Immature natural killer cell (primary cell): ENCODE results near the gene MAP7D2. TPM values are rescaled to one million over a fixed set of nuclear protein-coding genes. Genes with fewer than 3 reads are reported as not detected.
"Not testable (repeated sequence)": the region's sequence is repeated elsewhere in the genome, so short reads cannot be mapped to it uniquely, and the experiment has no call there.

ENCODE experiments used
- DNase-seq, 3 donors: peaks; one replicate each; pipeline ENCODE4 v3.0.0; 2022; ENCODE audit warnings: mixed read lengths in 1 of 3
- H3K27ac Mint-ChIP-seq, 6 donors: one replicate each; pipeline ENCODE4 v1.8.0; 2020; ENCODE audit warnings: mixed read lengths in 6 of 6, mild to moderate bottlenecking in 5 of 6, inconsistent platforms in 4 of 6, moderate library complexity in 3 of 6
- H3K27me3 Mint-ChIP-seq, 3 donors: one replicate each; pipeline ENCODE4 v1.8.0; 2020 to 2021; ENCODE audit warnings: low read depth in 3 of 3, mild to moderate bottlenecking in 3 of 3, mixed read lengths in 3 of 3, moderate library complexity in 3 of 3, inconsistent platforms in 1 of 3
- H3K36me3 Mint-ChIP-seq, 3 donors: one replicate each; pipeline ENCODE4 v1.8.0; 2020; ENCODE audit warnings: mixed read lengths in 3 of 3, inconsistent platforms in 2 of 3, mild to moderate bottlenecking in 2 of 3
- H3K4me1 Mint-ChIP-seq, 2 donors: one replicate each; pipeline ENCODE4 v1.8.0; 2020; ENCODE audit warnings: inconsistent platforms in 2 of 2, mild to moderate bottlenecking in 2 of 2, mixed read lengths in 2 of 2, moderate library complexity in 1 of 2
- H3K4me3 Mint-ChIP-seq, 5 donors: one replicate each; pipeline ENCODE4 v1.8.0; 2020; ENCODE audit warnings: mild to moderate bottlenecking in 5 of 5, mixed read lengths in 5 of 5, inconsistent platforms in 3 of 5, moderate library complexity in 3 of 5
- H3K9me3 Mint-ChIP-seq, 6 donors: one replicate each; pipeline ENCODE4 v1.8.0; 2020; ENCODE audit warnings: mild to moderate bottlenecking in 6 of 6, mixed read lengths in 6 of 6, inconsistent platforms in 4 of 6, moderate library complexity in 3 of 6
- polyA plus RNA-seq, 3 donors: library from polyadenylated mRNA; unstranded; fragments of 300-500 nt; fragmentation: Illumina TruSeq; gene quantifications; one replicate each; pipeline ENCODE4 v1.2.3, GENCODE V29; 2021

The MAP7D2 gene
- not detected for polyA plus RNA-seq

- H3K9me3 Mint-ChIP-seq = no peaks in the 10 kb centered on the region
- DNase-seq = no peak
- peaks cover 0 to 2% of the 10 kb centered on the region in 2 donors for H3K4me1 Mint-ChIP-seq
- H3K36me3 Mint-ChIP-seq = peaks cover 0 to 4% (median 0%) of the 10 kb centered on the region in 3 donors
- H3K27me3 Mint-ChIP-seq = peaks cover 2 to 13% (median 4%) of the 10 kb centered on the region in 3 donors
- peak within 1 kb of the TSS in 1 of 5 donors; percentile 12 for H3K4me3 Mint-ChIP-seq
- H3K27ac Mint-ChIP-seq = no peak within 1 kb of the TSS
Measured at GRCh38 chrX:20116577-20117240, at the start of gene MAP7D2. Gene MAP7D2 (minus strand): TSS chrX:20116907. CDS start chrX:20116879, 28 bp downstream.

GRCh38 chrX:20162516-20162915 lies 45.8 kb upstream of the MAP7D2 start:
- not testable (repeated sequence) for H3K27ac Mint-ChIP-seq, H3K4me1 Mint-ChIP-seq, H3K27me3 Mint-ChIP-seq, DNase-seq, H3K4me3 Mint-ChIP-seq, H3K9me3 Mint-ChIP-seq
- peaks cover 4 to 13% (median 10%) of the 10 kb centered on the region in 3 donors for H3K36me3 Mint-ChIP-seq

- peaks cover 4 to 17% (median 15%) of the 10 kb centered on the region in 3 donors for H3K36me3 Mint-ChIP-seq
- H3K27ac Mint-ChIP-seq = peak overlapping the region in 3 of 6 donors; percentile 17 to 52 (median 28)
- no peaks in the 10 kb centered on the region for H3K4me1 Mint-ChIP-seq
- peaks cover 1 to 5% (median 2%) of the 10 kb centered on the region in 3 donors for H3K27me3 Mint-ChIP-seq
- no peaks in the 10 kb centered on the region for H3K9me3 Mint-ChIP-seq
- DNase-seq = no peak
- no peak overlapping the region for H3K4me3 Mint-ChIP-seq
Measured at GRCh38 chrX:20159797-20160385, 43.2 kb upstream of the MAP7D2 start.

DNA sequence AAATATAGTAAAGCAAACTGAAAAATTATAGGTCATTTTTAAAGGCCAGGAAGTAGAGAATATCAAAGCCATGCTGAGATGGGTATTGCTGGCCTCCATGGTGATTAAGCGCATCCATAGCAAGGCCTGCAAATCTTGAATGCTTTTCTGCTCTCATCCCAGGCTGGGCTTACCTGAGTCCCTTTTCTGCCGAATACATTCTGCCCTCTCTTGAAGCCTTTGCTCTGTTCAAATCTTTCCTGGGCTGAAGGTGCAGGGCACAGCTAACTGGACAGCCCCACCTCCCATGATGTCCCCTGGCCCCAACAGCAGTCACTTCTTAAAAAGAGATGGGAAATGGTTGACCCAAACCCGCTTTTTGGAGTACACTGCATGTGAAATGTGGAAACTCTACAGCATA lies 35.0 kb upstream of the MAP7D2 start:
- Mint-ChIP-seq H3K27me3 (peaks cover 2 to 10% (median 6%) of the 10 kb centered on the region in 3 donors), H3K27ac (peak overlapping the region in 2 of 6 donors; percentile 17 to 28), H3K36me3 (peaks cover 0 to 15% (median 3%) of the 10 kb centered on the region in 3 donors), H3K4me1 (no peaks in the 10 kb centered on the region), H3K4me3 (no peak overlapping the region), H3K9me3 (no peaks in the 10 kb centered on the region)
- no peak for DNase-seq

DNA sequence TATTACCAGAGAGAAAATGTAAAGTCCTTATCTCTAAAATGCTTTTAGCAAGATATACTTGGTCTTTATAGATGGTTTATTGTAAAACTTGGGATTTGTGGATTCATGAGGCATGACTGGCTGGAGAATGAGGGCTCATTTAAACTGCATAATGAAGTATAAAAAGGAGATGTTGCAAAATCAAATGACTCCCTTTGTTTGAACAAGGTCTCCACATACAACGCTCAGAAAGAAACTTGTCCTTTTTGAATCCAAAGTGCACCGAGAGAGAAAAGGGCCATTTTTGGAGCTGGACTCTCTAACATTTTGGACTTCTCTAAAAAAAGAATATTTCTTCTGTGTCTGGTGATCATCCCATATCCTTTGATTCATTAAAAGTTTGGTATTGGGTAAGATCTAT lies 32.6 kb upstream of the MAP7D2 start:
- H3K4me3 Mint-ChIP-seq = no peak overlapping the region
- H3K9me3 Mint-ChIP-seq = no peaks in the 10 kb centered on the region
- H3K27me3 Mint-ChIP-seq = peaks cover 2 to 13% (median 6%) of the 10 kb centered on the region in 3 donors
- H3K27ac Mint-ChIP-seq = peak overlapping the region in 1 of 6 donors; percentile 33
- no peak for DNase-seq
- peaks cover 0 to 6% (median 3%) of the 10 kb centered on the region in 3 donors for H3K36me3 Mint-ChIP-seq
- peaks cover 0 to 3% of the 10 kb centered on the region in 2 donors for H3K4me1 Mint-ChIP-seq

DNA sequence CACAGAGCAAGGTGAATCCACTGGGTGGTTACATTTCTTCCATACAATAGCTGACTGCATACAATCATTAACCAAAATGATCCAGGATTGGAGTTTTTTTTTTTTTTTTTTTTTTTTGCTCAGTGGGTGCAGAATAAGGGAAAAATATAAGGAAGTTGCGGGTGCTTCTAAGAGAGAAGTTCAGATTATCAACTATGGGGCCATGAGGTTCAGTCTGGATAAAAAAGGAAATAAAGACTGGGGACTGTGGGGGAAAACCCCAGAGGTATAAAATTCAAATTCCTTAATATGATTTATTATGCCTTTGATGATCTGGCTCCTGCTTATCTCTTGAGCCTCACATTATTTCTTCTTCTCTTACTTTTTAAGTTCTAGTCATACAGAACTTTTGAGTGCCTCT lies 30.9 kb upstream of the MAP7D2 start:
- DNase-seq = no peak
- Mint-ChIP-seq H3K4me3 (no peak overlapping the region), H3K9me3 (no peaks in the 10 kb centered on the region), H3K27ac (peak overlapping the region in 1 of 6 donors; percentile 38), H3K36me3 (peaks cover 0 to 2% (median under 1%) of the 10 kb centered on the region in 3 donors), H3K4me1 (peaks cover 8 to 10% of the 10 kb centered on the region in 2 donors), H3K27me3 (peaks cover 0 to 14% (median 6%) of the 10 kb centered on the region in 3 donors)

DNA sequence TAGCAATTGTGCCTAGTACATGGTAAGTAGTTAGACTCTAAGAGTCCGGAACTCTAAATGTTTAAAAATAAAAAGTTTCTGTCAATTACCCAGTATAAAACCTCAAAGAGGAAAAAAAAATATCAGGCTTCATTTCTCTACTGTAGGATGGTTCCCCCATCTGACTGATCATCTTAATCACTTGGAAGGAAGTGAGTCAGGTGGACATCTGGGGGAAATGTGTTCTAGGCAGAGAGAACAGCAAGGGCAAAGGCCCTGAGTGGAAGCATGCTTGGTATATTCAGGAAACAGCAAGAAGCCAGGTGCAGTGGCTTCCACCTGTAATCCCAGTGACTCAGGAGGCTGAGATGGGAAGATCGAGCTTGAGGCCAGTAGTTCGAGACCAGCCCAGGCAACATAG lies 27.8 kb upstream of the MAP7D2 start:
- Mint-ChIP-seq H3K27ac (no peak overlapping the region), H3K4me1 (peaks cover 24 to 27% of the 10 kb centered on the region in 2 donors), H3K4me3 (no peak overlapping the region), H3K27me3 (peaks cover 0 to 14% (median 6%) of the 10 kb centered on the region in 3 donors), H3K36me3 (no peaks in the 10 kb centered on the region), H3K9me3 (no peaks in the 10 kb centered on the region)
- no peak for DNase-seq

DNA sequence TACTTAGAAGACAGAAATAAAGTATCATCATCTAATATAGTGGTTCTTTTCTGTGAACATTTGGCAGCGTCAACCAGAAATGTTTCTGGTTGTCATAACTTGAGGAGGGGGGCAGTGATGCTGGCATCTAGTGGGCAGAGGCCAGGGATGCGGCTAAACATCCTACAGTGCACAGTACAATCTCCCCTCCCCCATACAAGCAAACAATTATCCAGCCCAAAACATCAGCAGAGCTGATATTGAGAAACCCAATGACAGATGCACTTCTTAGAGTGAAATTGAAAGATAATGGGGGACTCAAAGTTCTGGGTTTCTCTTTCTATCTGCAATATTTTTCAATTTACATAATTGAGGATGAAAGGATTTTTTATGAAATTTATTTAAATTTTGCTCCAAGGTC lies 26.9 kb upstream of the MAP7D2 start:
- Mint-ChIP-seq H3K4me1 (peaks cover 31 to 36% of the 10 kb centered on the region in 2 donors), H3K9me3 (no peaks in the 10 kb centered on the region), H3K27ac (peak overlapping the region in 3 of 6 donors; percentile 82 to 91 (median 82)), H3K4me3 (no peak overlapping the region), H3K27me3 (peaks cover 0 to 14% (median 6%) of the 10 kb centered on the region in 3 donors), H3K36me3 (peaks cover 0 to 6% (median 3%) of the 10 kb centered on the region in 3 donors)
- DNase-seq = no peak

- Mint-ChIP-seq H3K27ac (peak overlapping the region in 5 of 6 donors; percentile 66 to 91 (median 82)), H3K4me1 (peaks cover 31 to 37% of the 10 kb centered on the region in 2 donors), H3K27me3 (peaks cover 0 to 14% (median 6%) of the 10 kb centered on the region in 3 donors)
Measured at GRCh38 chrX:20143111-20143510, 26.4 kb upstream of the MAP7D2 start.

DNA sequence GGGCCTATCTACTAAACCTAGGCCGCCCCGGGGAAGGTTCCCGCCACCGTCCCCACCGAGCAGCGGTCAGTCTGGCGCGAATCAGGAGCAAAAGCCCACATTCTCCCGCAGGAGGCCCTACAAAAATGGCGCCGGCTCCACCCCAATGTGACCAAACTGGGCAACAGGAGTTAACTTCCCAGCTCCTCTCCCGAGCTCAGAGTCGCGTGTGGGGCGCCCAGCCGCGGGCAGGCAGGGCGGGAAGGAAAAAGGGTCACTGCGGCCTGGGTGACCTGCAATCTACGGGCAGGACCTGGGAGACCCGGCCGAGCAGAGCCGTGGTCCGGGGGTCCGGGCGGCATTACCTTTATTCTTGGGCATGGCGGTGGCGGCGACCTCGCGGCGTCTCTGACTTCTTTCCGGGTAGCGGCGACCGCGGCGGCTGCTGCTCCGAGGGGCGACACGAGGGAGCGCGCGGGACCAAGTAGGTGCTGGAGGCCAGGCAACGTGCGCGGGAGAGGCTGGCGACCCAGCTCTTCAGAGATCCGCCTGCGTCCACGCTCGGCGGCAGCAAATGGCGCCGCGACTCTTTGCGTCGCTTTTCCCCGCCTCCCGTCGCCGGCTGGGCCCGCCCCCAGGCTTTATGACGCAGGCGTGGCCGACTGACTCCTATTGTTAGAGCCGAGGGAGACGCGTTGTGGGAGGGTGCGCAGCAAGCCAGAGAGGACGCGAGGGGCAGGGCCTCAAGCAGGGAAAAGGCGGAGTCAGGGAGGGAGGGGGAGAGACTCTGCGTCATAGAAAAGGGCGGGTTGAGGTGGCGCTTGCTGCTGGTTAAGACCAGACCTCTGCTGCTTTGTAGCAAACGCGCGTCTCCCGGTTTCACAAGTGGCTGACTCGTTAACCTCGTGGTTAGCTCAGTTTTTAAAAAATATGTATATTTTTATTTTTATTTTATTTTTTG lies 24.8 kb upstream of the MAP7D2 start, which contains the start of gene EIF1AX:
EIF1AX (minus strand) TSS at position 558 of the 940 bp plus-strand sequence; CDS start at position 360, 198 bp downstream.
- Mint-ChIP-seq H3K4me1 (peaks cover 31 to 41% of the 10 kb centered on the region in 2 donors), H3K27ac (peak within 1 kb of the TSS; percentile 77 to 94 (median 92)), H3K4me3 (peak within 1 kb of the TSS; percentile 80 to 95 (median 91)), H3K9me3 (no peaks in the 10 kb centered on the region), H3K36me3 (peaks cover 0 to 16% (median 6%) of the 10 kb centered on the region in 3 donors), H3K27me3 (peaks cover 0 to 8% (median 2%) of the 10 kb centered on the region in 3 donors)
- peak; percentile 99 to 100 (median 100) for DNase-seq

More at GRCh38 chrX:20143111-20143510, 26.4 kb upstream of the MAP7D2 start:
- H3K36me3 Mint-ChIP-seq = peaks cover 0 to 6% (median 5%) of the 10 kb centered on the region in 3 donors
- peak overlapping the region; percentile 33 to 95 (median 60) for H3K4me3 Mint-ChIP-seq
- H3K9me3 Mint-ChIP-seq = no peaks in the 10 kb centered on the region
- DNase-seq = no peak

GRCh38 chrX:20140420-20140819 lies 23.7 kb upstream of the MAP7D2 start:
- Mint-ChIP-seq H3K4me3 (peak overlapping the region; percentile 80 to 95 (median 91)), H3K36me3 (peaks cover 0 to 27% (median 15%) of the 10 kb centered on the region in 3 donors), H3K9me3 (no peaks in the 10 kb centered on the region), H3K27me3 (peaks cover 0 to 8% (median 0%) of the 10 kb centered on the region in 3 donors), H3K4me1 (peaks cover 37 to 53% of the 10 kb centered on the region in 2 donors), H3K27ac (peak overlapping the region; percentile 77 to 94 (median 92))
- no peak for DNase-seq

DNA sequence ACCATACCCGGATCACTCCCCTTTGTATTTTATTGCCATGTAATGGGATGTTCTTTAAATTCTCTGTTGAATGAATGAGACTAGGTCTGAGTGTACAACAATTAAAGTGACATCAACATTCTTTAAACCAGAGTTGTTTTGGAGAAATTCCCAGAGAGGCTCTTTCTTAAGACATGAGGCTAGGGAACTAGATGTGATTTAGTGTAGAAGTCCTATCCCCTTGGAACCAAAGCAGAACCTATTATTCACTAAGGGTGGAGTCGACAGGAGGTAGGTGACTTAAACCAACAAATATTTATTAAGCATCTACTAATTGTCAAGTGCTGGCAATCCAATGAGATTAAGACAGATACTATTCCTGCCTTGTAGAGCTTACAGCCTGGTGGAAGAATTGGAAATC lies 23.3 kb upstream of the MAP7D2 start:
- peak overlapping the region; percentile 80 to 95 (median 91) for H3K4me3 Mint-ChIP-seq
- H3K9me3 Mint-ChIP-seq = no peaks in the 10 kb centered on the region
- H3K4me1 Mint-ChIP-seq = peaks cover 37 to 55% of the 10 kb centered on the region in 2 donors

DNA sequence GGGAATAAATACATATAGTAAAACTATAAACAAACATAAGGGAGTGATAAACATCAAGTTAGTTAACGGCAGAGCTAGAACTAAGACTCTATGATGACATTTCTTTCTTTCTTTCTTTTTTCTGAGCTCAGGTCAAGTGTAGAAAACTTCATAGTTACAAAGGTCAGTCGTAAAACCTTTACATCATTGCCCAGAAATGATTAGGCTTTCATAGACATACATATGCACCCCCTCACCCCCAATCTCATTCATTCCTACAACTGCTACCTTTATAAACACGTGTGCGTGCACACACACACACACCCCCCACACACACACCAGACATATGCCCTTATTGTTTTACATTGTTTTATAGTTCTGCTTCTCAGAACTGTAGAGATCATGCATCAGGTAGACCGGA lies 19.2 kb upstream of the MAP7D2 start:
- H3K27ac Mint-ChIP-seq = no peak overlapping the region
- H3K4me3 Mint-ChIP-seq = no peak overlapping the region

More for the DNA sequence above, 23.3 kb upstream of the MAP7D2 start:
- no peak for DNase-seq
- Mint-ChIP-seq H3K27me3 (peaks cover 0 to 7% (median 0%) of the 10 kb centered on the region in 3 donors), H3K36me3 (peaks cover 0 to 31% (median 15%) of the 10 kb centered on the region in 3 donors), H3K27ac (peak overlapping the region in 5 of 6 donors; percentile 77 to 94 (median 93))

More for the DNA sequence above, 19.2 kb upstream of the MAP7D2 start:
- Mint-ChIP-seq H3K9me3 (no peaks in the 10 kb centered on the region), H3K36me3 (peaks cover 0 to 47% (median 28%) of the 10 kb centered on the region in 3 donors), H3K4me1 (peaks cover 29 to 43% of the 10 kb centered on the region in 2 donors), H3K27me3 (no peaks in the 10 kb centered on the region)
- no peak for DNase-seq
